K562 (cell line): ENCODE results near the gene KYAT1. TPM values are rescaled to one million over a fixed set of nuclear protein-coding genes. Genes with fewer than 3 reads are reported as not detected.

Experiments used
- KLF10 ChIP-seq: fragments of 250-450 bp; sonication (Bioruptor Pico); IDR thresholded peaks from 2 replicates; pipeline ENCODE4 v1.6.1; 2021; ENCODE audit warnings: matching md5 sums
- TRIM28 ChIP-seq: fragments of 450-650 bp; IDR thresholded peaks from 2 replicates; pipeline ENCODE4 v1.6.1; 2017
- ZNF316 ChIP-seq: fragments of 450-650 bp; IDR thresholded peaks from 2 replicates; pipeline ENCODE4 v1.6.1; 2016
- polyA plus RNA-seq, 8 experiments: library from polyadenylated mRNA; depleted of rRNA in 4 of 8; stranded (reverse) in 5 of 8; unstranded in 3 of 8; fragments of >200 nt; fragmentation: Nextera tagmentation in 2 of 8; fragmentation: Illumina TruSeq in 1 of 8; extraction: Ambion mirVana in 2 of 8; extraction: Trizol in 1 of 8; gene quantifications; 2 replicates each; pipeline versions ENCODE4 v1.2.1 to v1.2.3, GENCODE V29; 2011 to 2014; ENCODE audit warnings: inconsistent platforms in 1 of 8, missing spikeins in 1 of 8
- total RNA-seq, 7 experiments: library from RNA; depleted of rRNA in 6 of 7; stranded (reverse); fragments of >200 nt in 6 of 7; fragmentation: Illumina TruSeq in 2 of 7; extraction: Trizol in 2 of 7; gene quantifications; 2 replicates each; pipeline versions ENCODE4 v1.2.1 to v1.2.3, GENCODE V29; 2011 to 2021; ENCODE audit warnings: low replicate concordance in 1 of 7
- TF ChIP-seq, protein P1 (sequence below), 3 experiments: fragments of 200-800 bp in 1 of 3; fragments of 250-450 bp in 1 of 3; fragments of 450-650 bp in 1 of 3; sonication (Bioruptor Pico) in 1 of 3; sonication (Bioruptor generic) in 1 of 3; formaldehyde crosslinking in 1 of 3; IDR thresholded peaks; 2 replicates each; pipeline versions ENCODE4 v1.6.1 to v1.8.0; 2016 to 2022; ENCODE audit warnings: mild to moderate bottlenecking in 2 of 3, missing genetic modification characterization in 2 of 3, missing compliant biosample characterization in 1 of 3, moderate library complexity in 1 of 3
- TF ChIP-seq, protein P2 (sequence below): fragments of 450-650 bp; IDR thresholded peaks from 2 replicates; pipeline ENCODE4 v1.6.1; 2016; ENCODE audit warnings: mild to moderate bottlenecking, moderate library complexity

KYAT1 gene
- total and polyA plus RNA-seq, 9 of the 15 experiments (the other 6 are each of a cell fraction or from before 2014, with no cell fraction given) = 6.4 to 16.8 (median 11.1) TPM

DNA sequence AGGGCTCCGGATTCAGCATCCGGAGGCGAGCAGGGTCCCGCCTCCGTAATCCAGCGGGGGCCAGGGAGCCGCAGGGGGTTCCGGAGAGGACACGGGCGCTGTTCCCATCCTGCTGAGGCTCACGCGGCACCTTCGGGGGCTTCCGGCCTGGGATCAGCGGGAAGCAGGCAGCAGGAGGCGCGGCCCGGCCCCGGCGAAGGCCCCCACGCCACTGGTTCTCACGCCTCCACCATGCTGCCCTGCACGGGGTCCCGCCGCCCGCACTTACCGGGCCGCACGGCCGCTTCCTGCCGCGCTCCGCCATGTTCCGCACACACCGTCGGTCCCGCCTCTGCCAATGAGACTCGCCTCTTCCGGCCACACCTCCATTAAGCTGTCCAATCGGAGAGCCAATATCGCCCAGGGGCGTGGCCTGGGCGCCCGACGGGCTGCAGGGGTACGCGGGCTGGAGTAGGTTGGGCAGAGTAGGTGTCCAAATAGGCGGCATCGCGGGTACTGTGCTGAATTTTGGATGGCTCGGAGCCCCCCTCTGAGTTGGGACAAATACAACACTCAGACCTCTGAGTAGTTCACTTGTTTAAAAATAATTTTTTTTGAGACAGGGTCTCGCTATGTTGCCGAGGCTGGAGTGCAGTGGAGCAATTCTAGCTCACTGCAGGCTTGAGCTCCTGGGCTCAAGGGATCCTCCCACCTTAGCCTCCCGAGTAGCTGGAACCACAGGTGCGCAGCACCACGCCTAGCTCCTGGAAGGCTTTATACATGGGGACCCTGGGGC lies 52.1 kb downstream of the KYAT1 start, which contains the start of gene SPOUT1 (continued):
- TF ChIP-seq, protein P1, sequence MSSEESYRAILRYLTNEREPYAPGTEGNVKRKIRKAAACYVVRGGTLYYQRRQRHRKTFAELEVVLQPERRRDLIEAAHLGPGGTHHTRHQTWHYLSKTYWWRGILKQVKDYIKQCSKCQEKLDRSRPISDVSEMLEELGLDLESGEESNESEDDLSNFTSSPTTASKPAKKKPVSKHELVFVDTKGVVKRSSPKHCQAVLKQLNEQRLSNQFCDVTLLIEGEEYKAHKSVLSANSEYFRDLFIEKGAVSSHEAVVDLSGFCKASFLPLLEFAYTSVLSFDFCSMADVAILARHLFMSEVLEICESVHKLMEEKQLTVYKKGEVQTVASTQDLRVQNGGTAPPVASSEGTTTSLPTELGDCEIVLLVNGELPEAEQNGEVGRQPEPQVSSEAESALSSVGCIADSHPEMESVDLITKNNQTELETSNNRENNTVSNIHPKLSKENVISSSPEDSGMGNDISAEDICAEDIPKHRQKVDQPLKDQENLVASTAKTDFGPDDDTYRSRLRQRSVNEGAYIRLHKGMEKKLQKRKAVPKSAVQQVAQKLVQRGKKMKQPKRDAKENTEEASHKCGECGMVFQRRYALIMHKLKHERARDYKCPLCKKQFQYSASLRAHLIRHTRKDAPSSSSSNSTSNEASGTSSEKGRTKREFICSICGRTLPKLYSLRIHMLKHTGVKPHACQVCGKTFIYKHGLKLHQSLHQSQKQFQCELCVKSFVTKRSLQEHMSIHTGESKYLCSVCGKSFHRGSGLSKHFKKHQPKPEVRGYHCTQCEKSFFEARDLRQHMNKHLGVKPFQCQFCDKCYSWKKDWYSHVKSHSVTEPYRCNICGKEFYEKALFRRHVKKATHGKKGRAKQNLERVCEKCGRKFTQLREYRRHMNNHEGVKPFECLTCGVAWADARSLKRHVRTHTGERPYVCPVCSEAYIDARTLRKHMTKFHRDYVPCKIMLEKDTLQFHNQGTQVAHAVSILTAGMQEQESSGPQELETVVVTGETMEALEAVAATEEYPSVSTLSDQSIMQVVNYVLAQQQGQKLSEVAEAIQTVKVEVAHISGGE (CRISPR knock-in tag; IDR thresholded peaks at IDR 0.05) = peak in 1 of 3 experiments; percentile 66; a peak in 2 of 6 replicates
- TF ChIP-seq, protein P2, sequence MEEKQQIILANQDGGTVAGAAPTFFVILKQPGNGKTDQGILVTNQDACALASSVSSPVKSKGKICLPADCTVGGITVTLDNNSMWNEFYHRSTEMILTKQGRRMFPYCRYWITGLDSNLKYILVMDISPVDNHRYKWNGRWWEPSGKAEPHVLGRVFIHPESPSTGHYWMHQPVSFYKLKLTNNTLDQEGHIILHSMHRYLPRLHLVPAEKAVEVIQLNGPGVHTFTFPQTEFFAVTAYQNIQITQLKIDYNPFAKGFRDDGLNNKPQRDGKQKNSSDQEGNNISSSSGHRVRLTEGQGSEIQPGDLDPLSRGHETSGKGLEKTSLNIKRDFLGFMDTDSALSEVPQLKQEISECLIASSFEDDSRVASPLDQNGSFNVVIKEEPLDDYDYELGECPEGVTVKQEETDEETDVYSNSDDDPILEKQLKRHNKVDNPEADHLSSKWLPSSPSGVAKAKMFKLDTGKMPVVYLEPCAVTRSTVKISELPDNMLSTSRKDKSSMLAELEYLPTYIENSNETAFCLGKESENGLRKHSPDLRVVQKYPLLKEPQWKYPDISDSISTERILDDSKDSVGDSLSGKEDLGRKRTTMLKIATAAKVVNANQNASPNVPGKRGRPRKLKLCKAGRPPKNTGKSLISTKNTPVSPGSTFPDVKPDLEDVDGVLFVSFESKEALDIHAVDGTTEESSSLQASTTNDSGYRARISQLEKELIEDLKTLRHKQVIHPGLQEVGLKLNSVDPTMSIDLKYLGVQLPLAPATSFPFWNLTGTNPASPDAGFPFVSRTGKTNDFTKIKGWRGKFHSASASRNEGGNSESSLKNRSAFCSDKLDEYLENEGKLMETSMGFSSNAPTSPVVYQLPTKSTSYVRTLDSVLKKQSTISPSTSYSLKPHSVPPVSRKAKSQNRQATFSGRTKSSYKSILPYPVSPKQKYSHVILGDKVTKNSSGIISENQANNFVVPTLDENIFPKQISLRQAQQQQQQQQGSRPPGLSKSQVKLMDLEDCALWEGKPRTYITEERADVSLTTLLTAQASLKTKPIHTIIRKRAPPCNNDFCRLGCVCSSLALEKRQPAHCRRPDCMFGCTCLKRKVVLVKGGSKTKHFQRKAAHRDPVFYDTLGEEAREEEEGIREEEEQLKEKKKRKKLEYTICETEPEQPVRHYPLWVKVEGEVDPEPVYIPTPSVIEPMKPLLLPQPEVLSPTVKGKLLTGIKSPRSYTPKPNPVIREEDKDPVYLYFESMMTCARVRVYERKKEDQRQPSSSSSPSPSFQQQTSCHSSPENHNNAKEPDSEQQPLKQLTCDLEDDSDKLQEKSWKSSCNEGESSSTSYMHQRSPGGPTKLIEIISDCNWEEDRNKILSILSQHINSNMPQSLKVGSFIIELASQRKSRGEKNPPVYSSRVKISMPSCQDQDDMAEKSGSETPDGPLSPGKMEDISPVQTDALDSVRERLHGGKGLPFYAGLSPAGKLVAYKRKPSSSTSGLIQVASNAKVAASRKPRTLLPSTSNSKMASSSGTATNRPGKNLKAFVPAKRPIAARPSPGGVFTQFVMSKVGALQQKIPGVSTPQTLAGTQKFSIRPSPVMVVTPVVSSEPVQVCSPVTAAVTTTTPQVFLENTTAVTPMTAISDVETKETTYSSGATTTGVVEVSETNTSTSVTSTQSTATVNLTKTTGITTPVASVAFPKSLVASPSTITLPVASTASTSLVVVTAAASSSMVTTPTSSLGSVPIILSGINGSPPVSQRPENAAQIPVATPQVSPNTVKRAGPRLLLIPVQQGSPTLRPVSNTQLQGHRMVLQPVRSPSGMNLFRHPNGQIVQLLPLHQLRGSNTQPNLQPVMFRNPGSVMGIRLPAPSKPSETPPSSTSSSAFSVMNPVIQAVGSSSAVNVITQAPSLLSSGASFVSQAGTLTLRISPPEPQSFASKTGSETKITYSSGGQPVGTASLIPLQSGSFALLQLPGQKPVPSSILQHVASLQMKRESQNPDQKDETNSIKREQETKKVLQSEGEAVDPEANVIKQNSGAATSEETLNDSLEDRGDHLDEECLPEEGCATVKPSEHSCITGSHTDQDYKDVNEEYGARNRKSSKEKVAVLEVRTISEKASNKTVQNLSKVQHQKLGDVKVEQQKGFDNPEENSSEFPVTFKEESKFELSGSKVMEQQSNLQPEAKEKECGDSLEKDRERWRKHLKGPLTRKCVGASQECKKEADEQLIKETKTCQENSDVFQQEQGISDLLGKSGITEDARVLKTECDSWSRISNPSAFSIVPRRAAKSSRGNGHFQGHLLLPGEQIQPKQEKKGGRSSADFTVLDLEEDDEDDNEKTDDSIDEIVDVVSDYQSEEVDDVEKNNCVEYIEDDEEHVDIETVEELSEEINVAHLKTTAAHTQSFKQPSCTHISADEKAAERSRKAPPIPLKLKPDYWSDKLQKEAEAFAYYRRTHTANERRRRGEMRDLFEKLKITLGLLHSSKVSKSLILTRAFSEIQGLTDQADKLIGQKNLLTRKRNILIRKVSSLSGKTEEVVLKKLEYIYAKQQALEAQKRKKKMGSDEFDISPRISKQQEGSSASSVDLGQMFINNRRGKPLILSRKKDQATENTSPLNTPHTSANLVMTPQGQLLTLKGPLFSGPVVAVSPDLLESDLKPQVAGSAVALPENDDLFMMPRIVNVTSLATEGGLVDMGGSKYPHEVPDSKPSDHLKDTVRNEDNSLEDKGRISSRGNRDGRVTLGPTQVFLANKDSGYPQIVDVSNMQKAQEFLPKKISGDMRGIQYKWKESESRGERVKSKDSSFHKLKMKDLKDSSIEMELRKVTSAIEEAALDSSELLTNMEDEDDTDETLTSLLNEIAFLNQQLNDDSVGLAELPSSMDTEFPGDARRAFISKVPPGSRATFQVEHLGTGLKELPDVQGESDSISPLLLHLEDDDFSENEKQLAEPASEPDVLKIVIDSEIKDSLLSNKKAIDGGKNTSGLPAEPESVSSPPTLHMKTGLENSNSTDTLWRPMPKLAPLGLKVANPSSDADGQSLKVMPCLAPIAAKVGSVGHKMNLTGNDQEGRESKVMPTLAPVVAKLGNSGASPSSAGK = peak; percentile 85
- TF ChIP-seq KLF10 (CRISPR knock-in tag) = no peak
- no peak for TF ChIP-seq TRIM28
- no peak for TF ChIP-seq ZNF316
